Measurements from ENCODE around the gene NALCN.

NALCN gene

DNA sequence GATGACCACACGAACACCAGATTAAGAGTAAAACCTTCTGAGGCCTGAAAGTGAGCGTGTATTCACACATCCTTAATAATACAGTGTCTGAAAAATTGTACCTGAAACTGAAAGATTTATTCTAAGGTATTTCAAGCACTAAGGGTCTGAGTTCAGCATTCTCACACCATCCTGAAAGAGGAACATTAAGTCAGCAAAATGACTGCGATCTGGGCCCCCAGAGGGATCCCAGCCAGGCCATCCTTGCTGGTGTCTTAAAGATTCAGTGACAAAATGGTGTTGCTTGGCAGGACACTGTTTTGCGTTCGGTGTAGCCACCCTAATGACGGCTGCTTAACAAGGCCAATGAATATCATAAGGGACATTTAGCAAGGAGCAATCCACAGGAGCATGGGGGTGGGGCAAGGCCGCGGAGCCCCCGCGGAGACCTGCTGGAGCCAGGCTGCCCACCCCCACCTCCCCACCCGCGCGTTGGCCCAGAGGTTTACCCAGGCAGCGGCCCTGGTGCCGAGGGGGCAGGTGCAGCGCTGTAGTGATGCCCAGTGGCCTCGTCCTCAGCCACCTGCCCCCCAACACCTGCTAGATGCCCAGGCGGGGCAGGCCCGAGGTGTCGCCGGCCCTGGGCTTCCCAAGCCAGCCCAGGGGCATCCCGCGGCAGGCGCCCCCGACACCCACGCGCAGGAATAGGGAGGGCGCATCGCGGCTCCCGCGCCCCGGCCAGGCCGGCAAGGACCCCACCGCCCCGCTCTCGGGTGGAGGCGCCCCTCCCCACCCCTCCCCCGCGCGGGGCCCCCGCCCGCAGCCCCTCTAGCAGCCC is 742 bp downstream of the NALCN start:
- DNase-seq (ENCODE audit: low spot score), result no peak

DNA sequence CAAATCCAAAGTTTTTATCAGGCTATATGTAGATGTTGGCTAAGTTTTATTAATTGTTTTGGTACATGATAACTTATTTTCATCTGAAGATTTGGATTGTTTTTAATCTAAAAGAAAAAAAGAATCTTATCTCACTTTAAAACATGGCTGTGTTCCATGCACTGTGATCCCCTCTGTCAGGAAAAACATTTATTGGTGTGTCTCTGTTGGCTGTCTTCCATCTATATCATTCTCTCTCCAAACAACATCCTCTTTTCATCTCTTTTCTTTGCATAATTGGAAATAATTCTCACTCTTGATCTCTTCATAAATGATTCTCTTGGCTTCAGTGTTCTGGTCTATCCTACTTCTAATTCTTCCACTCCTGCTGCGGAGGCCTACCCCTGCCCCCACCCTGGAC is 4.2 kb downstream of the NALCN start:
- DNase-seq (ENCODE audit: low spot score), result no peak

DNA sequence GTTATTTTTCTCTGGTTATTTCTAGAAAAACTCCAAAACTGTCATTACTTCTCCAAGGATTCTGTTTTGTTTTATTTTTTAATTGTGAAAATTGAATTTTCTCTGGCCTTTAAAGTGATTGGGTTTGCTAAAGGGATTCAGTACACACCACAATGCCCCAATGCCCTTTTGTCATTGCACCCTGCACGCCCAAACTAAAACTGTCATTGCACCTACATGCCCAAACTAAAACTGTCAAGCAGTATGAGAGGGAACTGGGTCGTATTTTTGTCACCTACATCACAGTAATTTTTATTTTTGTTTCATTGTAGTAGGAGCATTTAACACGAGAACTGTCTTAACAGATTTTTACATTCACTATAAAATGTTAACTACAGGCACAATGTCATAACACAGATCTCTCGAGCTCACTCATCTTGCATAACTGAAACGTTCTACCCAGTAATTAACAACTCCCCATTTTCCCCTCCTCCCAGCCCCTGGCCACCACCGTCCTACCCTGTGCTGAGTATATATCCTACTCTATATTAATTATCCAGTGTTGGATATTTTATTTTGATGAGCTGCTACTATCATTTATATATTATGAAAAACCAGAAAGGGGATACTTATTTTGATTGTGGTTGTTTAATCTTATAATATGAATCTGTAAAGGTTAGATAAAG is 7.2 kb downstream of the NALCN start:
- no peak for DNase-seq (ENCODE audit: low spot score)

- no peak for DNase-seq (ENCODE audit: low spot score)
These were observed 8.2 kb downstream of the NALCN start for GRCh38 chr13:101408154-101408553.

GRCh38 chr13:101406791-101407190 is 9.5 kb downstream of the NALCN start:
- no peak for DNase-seq (ENCODE audit: low spot score)

GRCh38 chr13:101401196-101401595 is 15.1 kb downstream of the NALCN start:
- no peak for DNase-seq (ENCODE audit: low spot score)

GRCh38 chr13:101399365-101399764 is 16.9 kb downstream of the NALCN start:
- DNase-seq (ENCODE audit: low spot score), result no peak

DNA sequence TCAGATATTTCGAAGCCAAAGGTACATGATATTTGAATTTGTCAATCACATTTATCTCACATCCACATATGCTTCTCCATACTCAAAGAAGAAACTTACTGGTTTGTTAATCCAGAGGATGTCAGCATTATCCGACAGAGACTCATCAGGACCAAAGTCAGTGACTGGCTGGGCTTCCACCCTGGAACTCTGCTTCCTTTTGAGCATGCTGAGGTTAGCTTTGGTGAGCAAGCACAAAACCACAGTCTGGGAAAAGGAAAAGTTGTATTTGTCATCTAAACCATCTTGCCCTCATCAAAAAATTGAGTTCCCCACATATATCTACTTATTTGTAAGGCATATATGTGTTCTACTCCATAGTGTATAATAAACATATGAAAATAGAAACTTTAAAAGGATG is 17.4 kb downstream of the NALCN start:
- DNase-seq (ENCODE audit: low spot score), result no peak

GRCh38 chr13:101398191-101398590 is 18.1 kb downstream of the NALCN start:
- DNase-seq (ENCODE audit: low spot score), result no peak

DNA sequence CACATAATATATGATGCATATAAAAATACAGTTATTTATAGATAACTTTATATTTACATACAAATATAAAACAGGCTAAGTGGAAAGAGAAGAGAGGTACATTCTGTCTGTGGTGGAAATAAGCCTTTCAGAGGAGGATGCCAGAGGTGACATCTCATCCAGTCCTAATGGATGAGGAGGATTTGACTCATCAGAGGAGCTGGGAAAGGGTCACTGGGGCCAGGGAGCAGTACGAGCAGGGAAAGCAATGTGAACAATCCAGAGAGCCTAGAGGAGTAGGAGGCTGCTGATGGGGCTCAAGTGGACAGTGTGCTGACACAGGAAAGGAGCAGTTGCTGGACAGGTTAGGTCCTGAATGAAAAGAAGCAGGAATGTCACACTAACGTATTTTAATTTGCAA is 18.6 kb downstream of the NALCN start:
- DNase-seq (ENCODE audit: low spot score), result no peak

DNA sequence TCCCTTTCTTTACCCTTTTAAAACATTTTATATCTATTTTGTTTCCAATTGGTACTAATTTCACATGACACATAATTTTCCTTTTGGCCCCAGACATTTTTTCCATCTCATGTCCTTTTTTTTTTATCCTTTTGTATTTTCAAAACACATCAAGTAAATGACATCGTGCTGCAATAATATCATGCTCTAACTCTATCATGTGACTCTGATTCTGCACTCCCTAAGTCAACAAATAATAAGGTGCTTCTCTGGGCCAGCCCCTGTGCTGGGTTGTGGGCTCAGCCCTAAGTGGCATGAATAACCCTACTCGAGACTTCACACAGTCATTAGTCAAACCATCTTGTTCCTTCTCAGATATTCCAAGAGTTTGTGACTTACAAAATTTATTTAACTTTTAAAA is 21.7 kb downstream of the NALCN start:
- no peak for DNase-seq (ENCODE audit: low spot score)

DNA sequence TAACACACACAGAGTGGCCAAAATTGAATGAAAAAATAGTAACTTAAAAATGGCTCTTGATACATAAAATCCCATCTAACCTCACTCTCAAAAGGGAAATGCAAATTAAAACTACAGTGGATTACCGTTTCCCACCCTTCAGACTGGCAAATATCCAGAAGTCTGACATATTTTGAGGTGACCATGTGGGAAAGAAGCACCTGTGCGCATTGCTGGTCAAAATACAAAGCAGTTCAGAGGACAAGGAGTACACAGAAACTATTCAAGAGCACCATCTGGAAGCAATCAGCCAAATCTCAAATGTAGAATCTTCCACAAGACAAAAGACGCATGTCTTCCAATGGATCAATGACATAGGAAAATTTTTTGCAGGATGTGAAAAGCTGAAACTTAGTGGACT is 23.2 kb downstream of the NALCN start:
- DNase-seq (ENCODE audit: low spot score), result no peak

- no peak for DNase-seq (ENCODE audit: low spot score)
These were observed 25.8 kb downstream of the NALCN start for GRCh38 chr13:101390461-101390860.

DNA sequence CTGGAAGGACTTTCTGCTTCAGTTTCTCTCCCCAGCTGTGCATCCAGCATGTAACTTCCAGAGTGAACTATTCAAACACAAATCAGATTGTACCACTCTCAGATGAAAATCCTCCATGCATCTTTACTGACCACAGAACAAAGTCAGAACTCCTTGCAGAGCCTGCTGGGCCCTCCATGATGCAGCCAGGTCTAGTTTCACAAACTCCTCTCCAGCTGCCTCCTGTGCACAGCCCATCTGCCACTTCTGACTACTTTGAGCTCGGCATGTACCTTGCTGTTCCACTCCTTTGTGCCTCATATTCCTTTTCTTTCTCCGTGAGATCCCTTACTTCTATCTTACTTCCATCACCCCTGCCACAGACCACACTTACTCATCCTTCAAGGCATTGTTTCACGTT is 31.4 kb downstream of the NALCN start:
- DNase-seq (ENCODE audit: low spot score), result no peak

DNA sequence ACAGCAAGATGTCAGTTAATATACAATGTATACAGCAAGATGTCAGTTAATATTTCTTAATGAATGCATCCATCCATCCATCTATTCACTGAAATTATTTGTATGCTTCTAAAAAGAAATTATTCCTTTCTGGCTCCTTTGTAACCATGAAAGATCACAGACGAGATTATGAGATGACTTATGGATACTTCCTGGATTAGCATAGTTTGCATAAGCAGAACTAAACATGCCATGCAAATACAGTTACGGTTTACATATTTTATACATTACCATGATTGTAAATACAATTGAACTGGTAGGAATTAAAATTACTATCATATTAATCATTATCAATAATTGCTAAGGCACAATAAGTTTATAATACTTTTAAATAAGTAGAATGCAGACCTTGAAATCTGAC is 32.7 kb downstream of the NALCN start:
- no peak for DNase-seq (ENCODE audit: low spot score)

- DNase-seq (ENCODE audit: low spot score), result no peak
These were observed 33.6 kb downstream of the NALCN start for GRCh38 chr13:101382701-101383100.

- DNase-seq (ENCODE audit: low spot score), result no peak
These were observed 34.2 kb downstream of the NALCN start for GRCh38 chr13:101382086-101382485.

DNA sequence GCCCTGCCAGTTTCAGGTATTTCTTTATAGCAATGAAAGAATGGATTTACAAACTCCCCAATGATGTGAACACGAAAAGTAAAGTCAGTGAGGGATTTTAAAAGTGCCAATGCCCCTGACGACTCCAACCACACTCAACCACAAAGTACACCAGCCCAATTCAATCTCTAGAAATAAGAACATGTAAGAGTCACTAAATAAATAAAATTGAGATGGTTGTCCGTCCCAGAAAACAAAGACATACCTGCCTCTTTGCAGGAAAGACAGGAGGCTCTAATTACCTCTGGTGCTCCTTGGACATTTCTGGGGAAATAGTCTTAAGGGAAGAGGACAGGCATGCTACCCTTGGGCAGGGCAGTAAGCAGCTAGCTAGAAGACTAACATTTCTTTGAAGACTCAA is 55.8 kb downstream of the NALCN start:
- no peak for DNase-seq (ENCODE audit: low spot score)

GRCh38 chr13:101354895-101355294 is 61.4 kb downstream of the NALCN start:
- no peak for DNase-seq (ENCODE audit: low spot score)

DNA sequence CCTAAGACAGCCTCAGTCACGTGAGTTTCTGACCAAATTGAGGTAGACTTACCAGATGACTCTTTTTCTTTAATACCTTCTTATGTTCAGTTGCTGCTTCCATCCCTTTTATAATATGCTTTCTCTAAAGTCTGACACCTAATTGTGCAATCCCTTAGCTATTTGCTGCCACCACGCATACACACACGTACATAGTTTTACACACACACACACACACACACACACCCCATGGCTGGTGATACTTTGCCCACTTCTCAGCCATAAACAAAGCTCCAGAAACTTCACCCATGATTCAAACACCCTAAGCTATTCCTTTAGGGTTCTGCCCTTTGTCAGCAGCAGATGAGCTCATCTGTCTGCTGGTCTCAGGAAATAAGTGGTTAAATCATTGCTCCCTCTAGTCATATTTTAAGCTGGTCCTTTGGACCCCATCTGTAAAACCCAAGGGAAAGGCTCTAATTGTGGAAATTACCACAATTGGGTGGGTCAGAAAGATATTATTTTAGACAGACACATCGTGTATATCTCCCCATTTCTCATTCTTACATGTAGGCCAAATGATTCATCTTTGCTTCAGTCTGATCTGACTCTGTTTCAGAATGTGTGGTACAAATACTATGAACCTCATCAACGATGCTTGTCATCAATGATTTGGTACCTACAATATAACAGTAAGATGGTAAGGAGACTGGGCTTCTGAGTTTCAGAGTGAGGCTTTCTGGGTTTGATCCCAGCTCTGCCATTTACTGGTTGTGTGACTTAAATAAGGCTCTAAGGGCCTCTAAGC is 69.2 kb downstream of the NALCN start:
- no peak for DNase-seq (ENCODE audit: low spot score)

GRCh38 chr13:101346161-101346560 is 70.1 kb downstream of the NALCN start:
- DNase-seq (ENCODE audit: low spot score), result no peak

- no peak for DNase-seq (ENCODE audit: low spot score)
These were observed 73.0 kb downstream of the NALCN start for GRCh38 chr13:101343128-101343787.
